C1 segment of cervical spinal cord (tissue), 14 donors: ENCODE measurements around the gene METAP2.
"Not testable (repeated sequence)": the region's sequence is repeated elsewhere in the genome, so short reads cannot be mapped to it uniquely, and the experiment has no call there.

Source experiments
- DNase-seq, 14 donors: peaks; one replicate each; lab custom pipeline; 2025; lab: John Stamatoyannopoulos, UW

METAP2 gene

GRCh38 chr12:95473884-95474659 is at the start of gene METAP2:
Gene METAP2 (plus strand): TSS chr12:95474152. CDS start chr12:95474180, 28 bp downstream.
- DNase-seq, result peak; percentile 64 to 95 (median 92)

GRCh38 chr12:95424271-95424994 is 49.5 kb upstream of the METAP2 start:
- no peak for DNase-seq

- DNase-seq, result no peak
Observed at GRCh38 chr12:95429172-95429510, 44.8 kb upstream of the METAP2 start.

- DNase-seq, result no peak
Observed at GRCh38 chr12:95431120-95431519, 42.8 kb upstream of the METAP2 start.

GRCh38 chr12:95435355-95435754 is 38.6 kb upstream of the METAP2 start:
- DNase-seq, result no peak

- no peak for DNase-seq
Observed at GRCh38 chr12:95437565-95437964, 36.4 kb upstream of the METAP2 start.

GRCh38 chr12:95439461-95440230 is 34.3 kb upstream of the METAP2 start:
- no peak for DNase-seq

GRCh38 chr12:95440401-95440800 is 33.6 kb upstream of the METAP2 start:
- no peak for DNase-seq

- DNase-seq, result no peak
Observed at GRCh38 chr12:95443459-95443858, 30.5 kb upstream of the METAP2 start.

- not testable (repeated sequence) for DNase-seq
Observed at GRCh38 chr12:95445099-95445498, 28.9 kb upstream of the METAP2 start.

- DNase-seq, result no peak
Observed at GRCh38 chr12:95445884-95446505, 28.0 kb upstream of the METAP2 start.

- DNase-seq, result peak in 5 of 14 donors; percentile 1 to 7 (median 3)
Observed at GRCh38 chr12:95446506-95446900, 27.4 kb upstream of the METAP2 start.

- DNase-seq, result not testable (repeated sequence)
Observed at GRCh38 chr12:95449656-95450055, 24.3 kb upstream of the METAP2 start.

GRCh38 chr12:95452501-95452900 is 21.5 kb upstream of the METAP2 start:
- not testable (repeated sequence) for DNase-seq

- DNase-seq, result not testable (repeated sequence)
Observed at GRCh38 chr12:95453881-95454280, 20.1 kb upstream of the METAP2 start.

GRCh38 chr12:95454780-95455215 is 19.2 kb upstream of the METAP2 start:
- DNase-seq, result not testable (repeated sequence)

GRCh38 chr12:95457605-95458004 is 16.3 kb upstream of the METAP2 start:
- DNase-seq, result not testable (repeated sequence)

- DNase-seq, result no peak
Observed at GRCh38 chr12:95458761-95459160, 15.2 kb upstream of the METAP2 start.

- DNase-seq, result no peak
Observed at GRCh38 chr12:95459310-95459709, 14.6 kb upstream of the METAP2 start.

- DNase-seq, result no peak
Observed at GRCh38 chr12:95460105-95460504, 13.8 kb upstream of the METAP2 start.

- no peak for DNase-seq
Observed at GRCh38 chr12:95460896-95461295, 13.1 kb upstream of the METAP2 start.

- DNase-seq, result no peak
Observed at GRCh38 chr12:95462081-95462480, 11.9 kb upstream of the METAP2 start.
